B cell (primary cell): Measurements from ENCODE around the gene ENO3. TPM values are rescaled to one million over a fixed set of nuclear protein-coding genes. Genes with fewer than 3 reads are reported as not detected.

Source experiments
- ATAC-seq: fragments of 200-7000 bp; cut with Tn5 transposase; one replicate; pipeline ENCODE4 v1.10.0; 2021; ENCODE audit warnings: low read depth, mild to moderate bottlenecking, moderate number of reproducible peaks, moderate library complexity
- CTCF ChIA-PET: fragments of 350-600 bp; sonication (Branson Sonifier 250); formaldehyde crosslinking; loops from one replicate; lab custom pipeline; 2021; ENCODE audit warnings: antibody characterized with exemption, inconsistent platforms; lab: Charles Lee
- POLR2A ChIA-PET: fragments of 350-600 bp; sonication (Branson Sonifier 250); formaldehyde crosslinking; loops from one replicate; lab custom pipeline; 2021; ENCODE audit warnings: antibody characterized with exemption; lab: Charles Lee
- DNase-seq: peaks from one replicate; pipeline ENCODE4 v3.0.0; 2013
- H2AFZ ChIP-seq: 2 replicates; pipeline ENCODE4 v1.6.1; 2012; ENCODE audit warnings: mild to moderate bottlenecking, low read depth, low read length; ENCODE audit not compliant: insufficient read depth, poor library complexity, severe bottlenecking
- H3K27ac ChIP-seq, 2 donors: 1 replicate in 1 of 2; 2 replicates in 1 of 2; pipeline ENCODE4 v1.5.1; 2012 to 2013; ENCODE audit warnings: low read length in 2 of 2, mild to moderate bottlenecking in 2 of 2, moderate library complexity in 1 of 2
- H3K27me3 ChIP-seq, 4 experiments: fragments of 200-600 bp in 1 of 4; sonication (generic) in 1 of 4; replicated peaks in 1 of 4; 1 replicate in 2 of 4; 2 replicates in 2 of 4; pipeline versions ENCODE4 v1.6.1 to v1.7.0; 2013 to 2016; ENCODE audit warnings: low read length in 3 of 4, mild to moderate bottlenecking in 2 of 4, mixed read lengths in 1 of 4, moderate library complexity in 1 of 4; ENCODE audit not compliant: insufficient read depth in 4 of 4, control insufficient read depth in 3 of 4; ENCODE audit errors: control extremely low read depth in 1 of 4
- H3K36me3 ChIP-seq, 2 experiments: replicated peaks in 1 of 2; 1 replicate in 1 of 2; 2 replicates in 1 of 2; pipeline versions ENCODE4 v1.6.1 to v1.7.1; 2013; ENCODE audit warnings: low read length in 1 of 2; ENCODE audit not compliant: insufficient read depth in 2 of 2, control insufficient read depth in 1 of 2; ENCODE audit errors: control extremely low read depth in 1 of 2, extremely low read depth in 1 of 2
- H3K4me1 ChIP-seq, 2 donors: fragments of 200-600 bp in 1 of 2; sonication (generic) in 1 of 2; 1 replicate in 1 of 2; 2 replicates in 1 of 2; pipeline versions ENCODE4 v1.5.1 to v1.6.1; 2013 to 2017; ENCODE audit warnings: low read length in 2 of 2; ENCODE audit not compliant: control insufficient read depth in 2 of 2, insufficient read depth in 2 of 2
- H3K4me2 ChIP-seq: replicated peaks from 2 replicates; pipeline ENCODE3; 2012; ENCODE audit warnings: mild to moderate bottlenecking, low read depth, low read length; ENCODE audit not compliant: poor library complexity, severe bottlenecking
- H3K4me3 ChIP-seq, 5 experiments: fragments of 200-600 bp in 1 of 5; sonication (generic) in 1 of 5; 1 replicate in 3 of 5; 2 replicates in 2 of 5; pipeline versions ENCODE4 v1.5.1 to v1.7.0; 2011 to 2016; ENCODE audit warnings: low read length in 4 of 5, mild to moderate bottlenecking in 4 of 5, low read depth in 2 of 5, control low read depth in 1 of 5, moderate library complexity in 1 of 5; ENCODE audit not compliant: insufficient read depth in 1 of 5; ENCODE audit errors: control extremely low read depth in 1 of 5, extremely low read depth in 1 of 5
- H3K79me2 ChIP-seq: fragments of 200-600 bp; sonication (generic); one replicate; pipeline ENCODE4 v1.6.0; 2016; ENCODE audit warnings: low read length; ENCODE audit not compliant: control insufficient read depth, insufficient read depth
- H3K9ac ChIP-seq: fragments of 200-600 bp; sonication (generic); 2 replicates; pipeline ENCODE4 v1.6.1; 2017; ENCODE audit warnings: mild to moderate bottlenecking, low read length, moderate library complexity
- H3K9me3 ChIP-seq, 3 donors: one replicate each; pipeline versions ENCODE4 v1.6.1 to v1.7.1; 2013; ENCODE audit warnings: low read length in 2 of 3; ENCODE audit not compliant: control insufficient read depth in 2 of 3, insufficient read depth in 1 of 3; ENCODE audit errors: control extremely low read depth in 1 of 3
- H4K20me1 ChIP-seq: 2 replicates; pipeline ENCODE4 v1.6.0; 2012; ENCODE audit warnings: mild to moderate bottlenecking, low read length; ENCODE audit not compliant: insufficient read depth, control insufficient read depth, poor library complexity, severe bottlenecking
- H3K27ac Mint-ChIP-seq: one replicate; pipeline ENCODE4 v1.8.0; 2021; ENCODE audit warnings: mixed read lengths
- H3K27me3 Mint-ChIP-seq: one replicate; pipeline ENCODE4 v1.8.0; 2021; ENCODE audit warnings: mixed read lengths
- H3K4me1 Mint-ChIP-seq: one replicate; pipeline ENCODE4 v1.8.0; 2021; ENCODE audit warnings: mixed read lengths
- H3K4me3 Mint-ChIP-seq: one replicate; pipeline ENCODE4 v1.8.0; 2021; ENCODE audit warnings: mixed read lengths
- H3K9me3 Mint-ChIP-seq: one replicate; pipeline ENCODE4 v1.8.0; 2022; ENCODE audit warnings: mixed read lengths; ENCODE audit not compliant: insufficient read depth
- CTCF ChIP-seq: fragments of 200-600 bp; IDR thresholded peaks from one replicate; pipeline ENCODE4 v1.8.0; 2022; ENCODE audit warnings: antibody characterized with exemption, mild to moderate bottlenecking
- EZH2 ChIP-seq: IDR thresholded peaks from 2 replicates; pipeline ENCODE4 v1.6.1; 2012; ENCODE audit warnings: borderline replicate concordance, low read depth, mild to moderate bottlenecking, moderate library complexity, low read length; ENCODE audit not compliant: insufficient read depth, poor library complexity, severe bottlenecking
- WGBS: methylation state at CpG from one replicate; pipeline ENCODE4 v1.1.5; 2013; ENCODE audit warnings: missing lambda C conversion rate; ENCODE audit not compliant: insufficient coverage; 5-methylcytosine and 5-hydroxymethylcytosine counted together
- intact Hi-C: fragments of 100-400 bp; cut with micrococcal nuclease; formaldehyde crosslinking; loops from one replicate; pipeline ENCODE4 v1.10.0; 2022
- polyA plus RNA-seq: library from polyadenylated mRNA; depleted of rRNA; stranded (reverse); fragments of >200 nt; gene quantifications from 2 replicates; pipeline ENCODE4 v1.2.3, GENCODE V29; 2012
- total RNA-seq, 2 donors: library from RNA; stranded (reverse); fragments of 120-200 nt in 1 of 2; gene quantifications; 1 replicate in 1 of 2; 2 replicates in 1 of 2; pipeline versions ENCODE4 v1.2.3 to v1.2.4, GENCODE V29; 2013 to 2022

Gene ENO3
- total and polyA plus RNA-seq, 2 donors (not counting 1 experiment from before 2014, with no cell fraction given) = 34.8 to 50.1 TPM

- DNase-seq (peak; percentile 76), ATAC-seq (peak; percentile 55)
- Histone ChIP-seq H3K4me3 (peak overlapping the region in 1 of 5 experiments; percentile 15), H3K9ac (peak overlapping the region; percentile 13), H3K79me2 (peaks cover 11% of the 10 kb centered on the region), H3K27ac (peak overlapping the region; percentile 23 to 29), H3K4me1 (peaks cover 18 to 35% of the 10 kb centered on the region in 2 donors), H3K27me3 (no peaks in the 10 kb centered on the region), H2AFZ (peak overlapping the region; percentile 13), H3K9me3 (no peaks in the 10 kb centered on the region), H3K4me2 (peak overlapping the region; percentile 55), H3K36me3 (peaks cover 0 to 61% of the 10 kb centered on the region in 2 experiments), H4K20me1 (no peaks in the 10 kb centered on the region)
- TF ChIP-seq CTCF = no peak
- no peak for TF ChIP-seq EZH2
- Mint-ChIP-seq H3K27ac (peak overlapping the region; percentile 78), H3K4me3 (no peak overlapping the region), H3K27me3 (no peaks in the 10 kb centered on the region), H3K4me1 (peaks cover 40% of the 10 kb centered on the region), H3K9me3 (no peaks in the 10 kb centered on the region)
- intact Hi-C loops = no loop called here
- CTCF ChIA-PET = interaction anchor here (0.7 to 4.3 kb wide), 9 partner anchors 9 to 104 kb away, joined by 3 to 34 read pairs (median 5); partner anchors contain the start of genes CAMTA2, CHRNE, RNF167 and SLC25A11
- POLR2A ChIA-PET = interaction anchor here (0.6 to 1.2 kb wide), 3 partner anchors 11 to 73 kb away, joined by 3 to 4 read pairs (median 4); partner anchors contain the start of genes RNF167, SLC25A11 and SPAG7
Measured at GRCh38 chr17:4978726-4979125, 27.8 kb downstream of the ENO3 start.

GRCh38 chr17:4980644-4981216 is 29.8 kb downstream of the ENO3 start:
- H4K20me1 ChIP-seq = no peaks in the 10 kb centered on the region
- Mint-ChIP-seq H3K27ac (peak overlapping the region; percentile 87), H3K4me1 (peaks cover 41% of the 10 kb centered on the region), H3K27me3 (no peaks in the 10 kb centered on the region), H3K4me3 (peak overlapping the region; percentile 29), H3K9me3 (no peaks in the 10 kb centered on the region)
- H3K27me3 ChIP-seq = no peaks in the 10 kb centered on the region
- DNase-seq (peak; percentile 66), ATAC-seq (peak; percentile 75)
- no peak overlapping the region for H3K27ac ChIP-seq
- intact Hi-C loops = loop anchor here (1.0 to 5.0 kb wide), 3 partner anchors 13 to 82 kb away; partner anchors contain the start of gene SPAG7
- peaks cover 0 to 44% of the 10 kb centered on the region in 2 experiments for H3K36me3 ChIP-seq
- peak; percentile 77 for TF ChIP-seq CTCF
- no peak for TF ChIP-seq EZH2
- POLR2A ChIA-PET = no interaction called here
- no peak overlapping the region for H3K9ac ChIP-seq
- no peak overlapping the region for H3K4me3 ChIP-seq
- H3K4me2 ChIP-seq = peak overlapping the region; percentile 32
- CTCF ChIA-PET = interaction anchor here (0.6 to 4.3 kb wide), 15 partner anchors 9 to 98 kb away, joined by 3 to 34 read pairs (median 5); partner anchors contain the start of genes RNF167, SLC25A11, SPAG7 and ZFP3
- H3K79me2 ChIP-seq = peaks cover 11% of the 10 kb centered on the region
- peaks cover 18 to 35% of the 10 kb centered on the region in 2 donors for H3K4me1 ChIP-seq
- no peaks in the 10 kb centered on the region for H3K9me3 ChIP-seq
- H2AFZ ChIP-seq = no peak overlapping the region
- 42% methylated on average over 3 of the region's 6 CpGs for WGBS
